Stimulated activated CD4-positive, alpha-beta T cell treated with anti-CD3 and anti-CD28 coated beads, Interleukin-15, amount 100 ng/mL, for 48 hours (primary cell): Measurements from ENCODE around the gene COA7.

Source experiments
- DNase-seq, 2 donors: peaks; one replicate each; pipeline ENCODE4 v3.0.0-alpha.2; 2020; ENCODE audit warnings: low read depth in 2 of 2

COA7 gene

GRCh38 chr1:52635321-52636089 lies 62.6 kb downstream of the COA7 start:
- no peak for DNase-seq
